H1 (cell line): ENCODE results near the gene AGPAT2. TPM values are rescaled to one million over a fixed set of nuclear protein-coding genes. Genes with fewer than 3 reads are reported as not detected.

ENCODE experiments used
- CHD7 ChIP-seq: fragments of 300-600 bp; sonication (generic); IDR thresholded peaks from 2 replicates; pipeline ENCODE4 v1.7.1; 2012; ENCODE audit warnings: low read length, moderate library complexity, mild to moderate bottlenecking, inconsistent platforms; ENCODE audit not compliant: insufficient replicate concordance
- E2F6 ChIP-seq: IDR thresholded peaks from 2 replicates; pipeline ENCODE4 v1.6.1; 2012; ENCODE audit warnings: inconsistent platforms
- SP4 ChIP-seq: IDR thresholded peaks from 2 replicates; pipeline ENCODE4 v1.6.1; 2012; ENCODE audit warnings: low read length, inconsistent platforms
- TCF12 ChIP-seq: IDR thresholded peaks from 2 replicates; pipeline ENCODE4 v1.6.1; 2011; ENCODE audit warnings: low read depth, mild to moderate bottlenecking, low read length
- polyA plus RNA-seq, 7 experiments: library from polyadenylated mRNA; depleted of rRNA in 3 of 7; stranded (reverse) in 5 of 7; unstranded in 2 of 7; fragments of >200 nt in 5 of 7; fragments of 200-250 nt in 2 of 7; gene quantifications; 1 replicate in 5 of 7; 2 replicates in 1 of 7; 4 replicates in 1 of 7; pipeline versions ENCODE4 v1.2.1 to v1.2.3, GENCODE V29; 2011 to 2013; ENCODE audit warnings: missing spikeins in 2 of 7, mixed read lengths in 2 of 7
- total RNA-seq: library from RNA; stranded (reverse); fragmentation: NEBNext Ultra II Directional; extraction: Animal tissue kit (Norgen Biotek cat#: 25700); gene quantifications from 2 replicates; pipeline ENCODE4 v1.2.1, GENCODE V29; 2021

AGPAT2 gene
- total and polyA plus RNA-seq, 2 of the 8 experiments (the other 6 are each of a cell fraction or from before 2014, with no cell fraction given): 31.6 to 37.6 TPM

GRCh38 chr9:136735812-136736480 lies 48.7 kb upstream of the AGPAT2 start (continued):
- TF ChIP-seq CHD7 (no peak), SP4 (no peak), E2F6 (no peak), TCF12 (no peak)
- TF ChIP-seq, all 59 proteins: peak for 0
